Measurements from ENCODE around the gene CEP112. TPM values are rescaled to one million over a fixed set of nuclear protein-coding genes. Genes with fewer than 3 reads are reported as not detected.

The CEP112 gene
- total RNA-seq, 1 experiment from 2014 or later, result 6.1 TPM

GRCh38 chr17:65794572-65794971, 397.4 kb downstream of the CEP112 start:
- H3K9me3 Mint-ChIP-seq, result no peaks in the 10 kb centered on the region
- peaks cover 19% of the 10 kb centered on the region for H3K4me1 Mint-ChIP-seq
- H3K36me3 Mint-ChIP-seq, result no peaks in the 10 kb centered on the region
- ChIA-PET POLR2A (no interaction called here), CTCF (interaction anchor here (0.6 to 1.5 kb wide), 10 partner anchors 9 to 500 kb away, joined by 3 to 7 read pairs (median 4); no protein-coding TSS in a partner anchor)
- TF ChIP-seq, protein P1, sequence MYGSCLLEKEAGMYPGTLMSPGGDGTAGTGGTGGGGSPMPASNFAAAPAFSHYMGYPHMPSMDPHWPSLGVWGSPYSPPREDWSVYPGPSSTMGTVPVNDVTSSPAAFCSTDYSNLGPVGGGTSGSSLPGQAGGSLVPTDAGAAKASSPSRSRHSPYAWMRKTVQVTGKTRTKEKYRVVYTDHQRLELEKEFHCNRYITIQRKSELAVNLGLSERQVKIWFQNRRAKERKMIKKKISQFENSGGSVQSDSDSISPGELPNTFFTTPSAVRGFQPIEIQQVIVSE (CRISPR knock-in tag; IDR thresholded peaks at IDR 0.05; ENCODE audit: borderline replicate concordance), result no peak
- peak; percentile 56 for TF ChIP-seq CTCF (IDR thresholded peaks at IDR 0.05)
- DNase-seq (ENCODE audit: low spot score), result peak; percentile 42
- H3K4me3 Mint-ChIP-seq, result no peak overlapping the region
- peak; percentile 78 for ATAC-seq
- H3K27me3 Mint-ChIP-seq (ENCODE audit: low read depth), result no peaks in the 10 kb centered on the region
- no peak overlapping the region for H3K27ac Mint-ChIP-seq

DNA sequence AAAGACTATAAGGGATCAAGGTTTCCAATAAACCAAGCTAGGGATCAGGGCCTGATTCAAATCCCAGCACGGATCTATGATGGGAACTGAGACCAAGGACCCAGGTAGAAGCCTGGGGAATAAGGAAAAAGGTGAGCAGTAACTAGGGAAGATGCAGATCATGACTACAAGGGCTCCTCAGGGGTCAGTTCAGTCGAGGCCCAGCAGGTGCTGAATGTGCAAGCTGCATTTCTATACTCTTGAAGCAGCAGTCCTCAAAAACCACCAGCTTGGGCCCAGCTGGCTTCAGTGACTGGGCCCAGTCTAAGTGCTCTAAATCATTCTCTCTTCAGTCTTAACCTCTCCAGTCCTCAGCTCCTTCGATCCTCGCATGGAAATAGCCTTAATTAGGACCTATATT, 401.7 kb downstream of the CEP112 start:
- Mint-ChIP-seq H3K27me3 (ENCODE audit: low read depth) (no peaks in the 10 kb centered on the region), H3K36me3 (no peaks in the 10 kb centered on the region), H3K4me3 (no peak overlapping the region), H3K9me3 (no peaks in the 10 kb centered on the region), H3K4me1 (peaks cover 24% of the 10 kb centered on the region), H3K27ac (no peak overlapping the region)
- TF ChIP-seq KAT7 (CRISPR knock-in tag; IDR thresholded peaks at IDR 0.05; ENCODE audit: borderline replicate concordance) (no peak), IRF2 (CRISPR knock-in tag; IDR thresholded peaks at IDR 0.05; ENCODE audit: borderline replicate concordance, low read depth) (no peak), SP1 (CRISPR knock-in tag; conservative IDR thresholded peaks at IDR 0.05) (no peak), ZNF425 (CRISPR knock-in tag; conservative IDR thresholded peaks at IDR 0.05) (no peak), ESRRA (CRISPR knock-in tag; IDR thresholded peaks at IDR 0.05; ENCODE audit: borderline replicate concordance) (no peak), ZNF416 (CRISPR knock-in tag; IDR thresholded peaks at IDR 0.05) (no peak), MAX (CRISPR knock-in tag; IDR thresholded peaks at IDR 0.05) (no peak), NR1H2 (CRISPR knock-in tag; IDR thresholded peaks at IDR 0.05) (no peak), CBFB (CRISPR knock-in tag; IDR thresholded peaks at IDR 0.05; ENCODE audit: low read depth) (no peak), JAZF1 (CRISPR knock-in tag; IDR thresholded peaks at IDR 0.05) (no peak), ZNF232 (CRISPR knock-in tag; IDR thresholded peaks at IDR 0.05) (no peak), PRDM15 (CRISPR knock-in tag; IDR thresholded peaks at IDR 0.05) (no peak), FOXP4 (CRISPR knock-in tag; IDR thresholded peaks at IDR 0.05) (no peak)
- TF ChIP-seq, protein P2, sequence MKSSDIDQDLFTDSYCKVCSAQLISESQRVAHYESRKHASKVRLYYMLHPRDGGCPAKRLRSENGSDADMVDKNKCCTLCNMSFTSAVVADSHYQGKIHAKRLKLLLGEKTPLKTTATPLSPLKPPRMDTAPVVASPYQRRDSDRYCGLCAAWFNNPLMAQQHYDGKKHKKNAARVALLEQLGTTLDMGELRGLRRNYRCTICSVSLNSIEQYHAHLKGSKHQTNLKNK (CRISPR knock-in tag; IDR thresholded peaks at IDR 0.05), result no peak
- TF ChIP-seq, protein P3, sequence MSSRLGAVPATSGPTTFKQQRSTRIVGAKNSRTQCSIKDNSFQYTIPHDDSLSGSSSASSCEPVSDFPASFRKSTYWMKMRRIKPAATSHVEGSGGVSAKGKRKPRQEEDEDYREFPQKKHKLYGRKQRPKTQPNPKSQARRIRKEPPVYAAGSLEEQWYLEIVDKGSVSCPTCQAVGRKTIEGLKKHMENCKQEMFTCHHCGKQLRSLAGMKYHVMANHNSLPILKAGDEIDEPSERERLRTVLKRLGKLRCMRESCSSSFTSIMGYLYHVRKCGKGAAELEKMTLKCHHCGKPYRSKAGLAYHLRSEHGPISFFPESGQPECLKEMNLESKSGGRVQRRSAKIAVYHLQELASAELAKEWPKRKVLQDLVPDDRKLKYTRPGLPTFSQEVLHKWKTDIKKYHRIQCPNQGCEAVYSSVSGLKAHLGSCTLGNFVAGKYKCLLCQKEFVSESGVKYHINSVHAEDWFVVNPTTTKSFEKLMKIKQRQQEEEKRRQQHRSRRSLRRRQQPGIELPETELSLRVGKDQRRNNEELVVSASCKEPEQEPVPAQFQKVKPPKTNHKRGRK (CRISPR knock-in tag; IDR thresholded peaks at IDR 0.05; ENCODE audit: borderline replicate concordance), result no peak
- ChIA-PET POLR2A (no interaction called here), CTCF (interaction anchor here (0.8 to 1.0 kb wide), 3 partner anchors 126 to 559 kb away, joined by 3 to 4 read pairs (median 3); no protein-coding TSS in a partner anchor)
- peak; percentile 84 for ATAC-seq
- peak; percentile 14 for DNase-seq (ENCODE audit: low spot score)

Measured in WTC11 (cell line).